ENCODE results near the gene ABHD12.
"Not testable (repeated sequence)": the region's sequence is repeated elsewhere in the genome, so short reads cannot be mapped to it uniquely, and the experiment has no call there.

ABHD12 gene

DNA sequence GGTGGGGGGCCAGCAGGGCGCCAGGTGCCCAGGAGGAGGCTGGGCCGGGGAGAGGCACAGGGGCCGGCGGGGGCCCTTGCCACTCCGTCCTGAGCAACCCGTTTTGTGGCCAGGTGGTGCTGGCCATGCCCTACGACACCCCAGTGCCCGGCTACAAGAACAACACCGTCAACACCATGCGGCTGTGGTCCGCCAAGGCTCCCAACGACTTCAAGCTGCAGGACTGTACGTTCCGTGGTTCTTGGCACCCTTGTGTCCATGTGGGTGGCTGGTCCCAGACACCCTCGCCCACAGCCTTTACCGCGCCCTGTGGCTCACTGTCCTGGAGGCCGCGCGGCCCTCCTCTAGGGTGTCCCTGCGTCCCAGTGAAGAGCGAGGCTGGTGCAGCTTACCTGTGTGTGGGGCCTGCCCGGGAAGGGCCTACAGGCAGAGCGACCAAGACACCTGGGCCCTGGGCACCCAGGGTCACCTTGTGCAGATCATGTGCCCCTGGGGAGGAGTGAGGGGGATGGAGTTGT is 114.0 kb downstream of the ABHD12 start:
- no peak for DNase-seq

DNA sequence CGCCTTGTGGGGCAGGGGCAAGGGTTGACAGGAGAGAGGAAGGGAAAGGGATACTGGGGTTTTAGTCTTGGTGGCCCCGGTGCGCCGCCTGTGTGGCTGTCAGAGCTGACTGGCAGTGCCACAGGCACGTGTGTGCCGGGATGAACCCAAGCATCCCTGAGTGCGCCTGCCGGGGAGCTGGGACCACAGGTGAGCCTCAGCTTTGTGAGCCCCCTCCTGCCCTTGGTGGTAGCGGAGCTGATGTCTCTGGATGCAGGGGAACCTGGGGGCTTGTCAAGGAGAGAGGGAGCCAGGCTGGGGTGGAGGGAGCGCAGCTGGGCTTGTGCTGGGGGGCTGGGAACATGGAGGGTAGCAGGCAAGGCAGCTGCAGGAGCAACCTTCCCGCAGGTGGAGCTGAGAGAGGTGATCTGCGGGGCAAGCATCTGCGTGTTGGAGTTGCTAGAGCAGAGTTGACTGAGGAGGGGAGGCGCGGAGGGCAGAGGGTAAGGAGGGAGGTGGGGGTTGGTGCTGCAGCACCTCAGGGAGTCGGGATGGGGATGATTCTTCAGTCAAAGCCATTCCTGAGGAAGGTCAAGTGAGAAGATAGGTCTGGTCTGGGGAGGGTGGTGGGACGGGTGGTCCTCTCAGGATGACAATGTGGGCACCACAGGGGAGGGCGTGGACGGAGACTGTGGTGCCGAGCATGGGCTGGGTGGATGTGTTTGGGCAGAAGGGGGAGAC is 114.7 kb downstream of the ABHD12 start:
- no peak for DNase-seq

DNA sequence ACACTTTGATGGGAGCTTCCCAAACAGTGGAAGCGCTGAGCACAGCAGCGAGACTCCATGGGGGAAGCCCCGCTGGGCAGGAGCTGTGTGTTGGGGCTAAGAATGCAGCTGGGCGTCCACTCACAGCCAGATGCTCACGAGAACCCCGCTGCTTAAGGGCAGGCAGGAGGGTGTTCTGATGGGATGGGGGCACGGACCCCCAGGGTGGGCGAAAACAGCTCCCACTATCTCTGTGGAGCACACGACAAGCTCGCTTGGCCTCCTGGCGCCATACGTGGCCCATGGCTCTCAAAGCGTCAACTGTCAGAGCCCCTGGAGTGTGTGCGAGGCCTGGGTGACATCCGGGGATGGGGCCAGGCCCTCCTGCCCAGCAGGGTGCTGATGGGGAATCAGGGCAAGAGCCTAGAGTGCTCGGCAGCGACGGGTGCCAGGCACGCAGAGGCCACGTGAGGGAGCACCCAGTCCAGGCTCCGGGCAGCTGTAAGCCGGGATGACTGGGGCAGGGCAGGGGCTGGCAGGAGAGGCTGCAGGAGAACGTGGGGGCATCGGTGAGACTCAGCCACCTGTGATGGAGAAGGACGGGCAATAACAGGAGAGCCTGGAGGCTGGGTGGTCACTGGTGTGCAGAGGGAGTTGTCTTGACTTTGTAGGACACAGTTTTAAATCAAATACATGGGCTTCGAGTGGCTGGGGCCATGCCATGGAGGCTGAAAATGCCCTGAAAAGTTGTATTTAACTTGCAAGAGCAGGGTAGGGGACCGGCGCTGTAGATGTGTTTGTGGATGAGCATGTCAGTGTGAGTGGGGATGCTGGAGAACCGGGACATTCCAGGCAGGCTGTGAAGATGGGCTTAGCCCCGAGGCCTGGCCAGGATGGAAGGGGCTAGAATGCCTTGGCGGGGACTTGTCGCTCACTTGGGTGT is 115.5 kb downstream of the ABHD12 start:
- no peak for DNase-seq

DNA sequence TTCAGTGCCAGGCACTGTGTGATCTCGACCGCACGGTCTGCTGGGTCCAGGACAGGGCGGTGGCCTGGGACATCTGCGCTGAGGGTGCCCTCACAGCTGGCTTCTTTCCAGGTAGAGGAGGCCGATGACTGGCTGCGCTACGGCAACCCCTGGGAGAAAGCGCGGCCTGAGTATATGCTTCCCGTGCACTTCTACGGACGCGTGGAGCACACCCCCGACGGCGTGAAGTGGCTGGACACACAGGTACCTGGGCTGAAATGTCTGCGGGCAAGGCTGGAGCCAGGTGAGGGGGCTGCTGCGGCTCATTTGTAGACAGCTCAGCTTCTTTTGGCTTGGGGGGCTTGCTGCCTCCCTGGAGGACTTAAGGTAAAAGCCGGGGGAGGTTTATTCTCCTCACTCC is 116.2 kb downstream of the ABHD12 start:
- no peak for DNase-seq

DNA sequence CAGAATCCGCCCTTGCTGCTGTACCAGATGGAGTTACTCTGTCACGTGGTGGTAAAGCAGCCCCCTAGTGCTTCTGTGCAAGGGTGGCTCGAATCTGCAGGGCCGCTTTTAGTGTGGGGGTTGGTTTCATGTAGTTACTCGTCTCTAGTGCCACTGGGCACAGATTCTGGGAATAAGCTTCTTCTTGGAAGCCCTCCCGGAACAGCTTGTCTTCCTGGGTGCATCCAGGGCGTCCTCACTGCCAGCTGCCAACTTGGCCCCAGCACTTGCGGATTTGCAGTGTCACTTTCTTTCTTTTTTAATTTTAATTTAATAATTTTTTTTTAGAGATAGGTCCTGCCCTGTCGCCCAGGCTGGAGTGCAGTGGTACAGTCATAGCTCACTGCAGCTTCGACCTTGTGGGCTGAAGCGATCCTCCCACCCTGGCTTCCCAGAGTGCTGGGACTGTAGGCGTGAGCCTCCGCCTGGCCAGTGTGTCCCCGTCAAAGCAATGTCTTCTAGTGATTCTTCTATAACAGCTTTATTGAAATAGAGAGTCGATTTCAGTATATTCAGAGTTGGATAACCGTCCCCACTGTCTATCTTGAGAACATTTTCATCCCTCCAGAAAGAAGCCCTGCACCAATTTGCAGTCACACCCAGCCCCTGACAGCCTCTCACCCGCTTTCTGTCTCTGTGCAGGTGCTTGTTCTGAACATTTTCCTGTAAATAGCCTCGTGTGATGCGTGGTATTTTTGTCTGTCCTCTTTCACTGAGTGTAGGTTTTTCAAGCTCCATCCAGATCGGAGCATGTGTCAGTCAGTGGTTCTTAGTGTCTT is 116.9 kb downstream of the ABHD12 start:
- DNase-seq = no peak

DNA sequence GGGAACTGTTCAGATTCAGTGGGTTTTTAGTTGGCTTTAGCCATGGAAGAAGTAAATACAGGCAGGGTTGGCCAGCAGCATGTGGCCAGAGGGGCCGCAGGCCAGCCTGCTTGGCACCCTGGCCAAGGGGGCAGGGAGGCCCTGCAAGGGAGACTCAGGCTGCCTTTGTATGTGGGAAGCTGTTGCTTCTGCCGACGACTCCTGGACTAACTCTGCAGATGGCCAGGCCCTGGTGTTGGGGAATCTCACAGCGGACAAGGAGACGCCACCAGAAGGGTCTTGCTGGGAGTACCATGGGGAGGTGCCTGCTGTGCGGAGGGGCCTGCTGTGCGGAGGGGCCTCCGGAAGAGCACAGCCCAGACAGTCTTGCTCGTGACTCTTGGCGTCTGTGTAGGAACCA is 117.6 kb downstream of the ABHD12 start:
- DNase-seq = no peak

DNA sequence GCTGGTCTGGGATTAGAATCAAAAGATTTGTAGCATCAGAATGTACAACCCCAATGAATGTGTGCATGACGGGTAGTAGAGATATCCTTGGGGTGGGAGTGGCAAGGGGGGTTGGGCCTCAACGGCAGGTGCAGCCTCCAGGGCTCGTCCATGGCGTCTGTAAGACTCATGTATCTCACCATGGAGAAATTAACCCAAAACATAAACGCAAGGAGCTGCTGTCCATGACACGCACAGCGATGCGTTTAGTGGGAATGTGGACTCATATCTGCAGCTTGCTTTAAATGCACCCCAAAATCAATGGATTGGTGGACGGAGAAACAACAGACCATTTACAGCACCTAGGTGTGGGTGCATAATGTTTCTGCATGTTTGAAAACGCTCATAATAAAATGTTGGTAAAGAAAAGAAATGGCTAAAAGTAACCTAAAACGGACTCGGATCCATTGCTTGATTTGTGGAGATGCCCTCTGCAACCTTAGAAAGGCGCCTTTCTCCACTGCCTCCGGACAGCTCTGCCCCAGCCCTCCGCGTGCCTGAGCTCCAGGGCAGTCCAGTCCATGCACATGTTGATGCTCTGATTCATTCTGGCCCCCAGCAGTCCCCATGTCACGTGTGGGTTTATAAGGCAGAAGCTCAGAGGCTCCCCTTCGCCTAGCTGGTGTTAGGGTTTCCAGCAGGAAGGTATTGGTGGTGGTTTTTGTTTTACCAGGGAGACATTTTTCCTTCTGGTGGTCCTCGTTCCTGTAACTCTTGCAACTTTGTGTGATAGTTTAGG is 118.2 kb downstream of the ABHD12 start:
- no peak for DNase-seq

DNA sequence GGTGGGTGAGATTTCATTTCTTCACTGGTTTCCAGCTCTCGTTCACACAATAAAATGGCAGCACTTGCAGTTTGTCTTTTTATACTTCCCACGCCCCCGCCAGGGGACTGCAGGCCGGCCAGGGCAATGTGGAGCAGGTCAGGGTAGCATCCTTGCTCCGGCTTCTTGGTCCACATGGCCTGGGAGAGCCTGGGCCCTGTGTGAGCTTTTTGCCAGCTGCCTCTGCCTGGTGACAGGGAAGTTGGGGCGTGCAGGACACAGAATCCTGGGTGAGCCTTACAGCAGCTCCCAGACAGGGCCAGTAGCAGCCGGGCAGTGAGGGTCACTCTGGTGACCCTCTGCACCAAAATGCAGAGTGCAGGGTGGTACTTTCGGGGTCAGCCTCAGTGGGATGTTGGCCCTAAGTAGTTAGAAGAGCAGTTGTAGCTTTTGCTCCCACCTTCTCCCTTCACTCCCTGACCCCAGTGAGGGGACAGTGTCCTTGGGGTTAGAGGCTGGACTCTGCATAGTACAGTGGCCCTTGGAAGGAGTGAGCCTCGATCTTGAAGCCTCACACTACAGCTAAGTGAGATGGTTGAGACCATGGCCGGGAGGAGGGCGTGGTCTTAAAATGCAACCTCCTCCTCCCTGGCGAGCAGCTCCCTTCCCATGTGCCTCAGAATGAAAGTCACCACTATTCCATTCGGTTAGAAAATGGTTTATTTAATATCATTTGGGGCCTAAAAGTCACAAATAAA is 119.0 kb downstream of the ABHD12 start:
- no peak for DNase-seq

DNA sequence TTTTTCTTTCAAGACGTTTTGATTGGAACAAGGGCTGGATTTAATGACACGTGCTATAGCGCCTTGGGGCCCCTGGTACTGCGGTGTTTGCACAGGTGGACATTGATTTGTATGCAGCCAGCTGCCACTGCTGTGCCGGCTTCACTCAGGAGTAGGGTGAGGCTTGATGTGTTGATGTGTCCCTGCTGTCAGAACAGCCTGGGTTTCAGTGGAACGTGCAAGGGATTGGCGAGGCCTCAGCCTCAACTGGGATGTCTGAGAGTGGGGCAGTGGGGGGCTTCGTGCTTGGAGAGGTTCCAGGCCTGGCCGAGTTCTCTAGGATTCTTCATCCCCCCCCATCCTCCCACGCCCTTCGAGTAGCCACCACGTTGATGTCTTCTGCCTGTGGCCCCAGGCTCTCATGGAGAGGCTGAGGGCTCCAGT is 119.8 kb downstream of the ABHD12 start:
- DNase-seq = no peak

DNA sequence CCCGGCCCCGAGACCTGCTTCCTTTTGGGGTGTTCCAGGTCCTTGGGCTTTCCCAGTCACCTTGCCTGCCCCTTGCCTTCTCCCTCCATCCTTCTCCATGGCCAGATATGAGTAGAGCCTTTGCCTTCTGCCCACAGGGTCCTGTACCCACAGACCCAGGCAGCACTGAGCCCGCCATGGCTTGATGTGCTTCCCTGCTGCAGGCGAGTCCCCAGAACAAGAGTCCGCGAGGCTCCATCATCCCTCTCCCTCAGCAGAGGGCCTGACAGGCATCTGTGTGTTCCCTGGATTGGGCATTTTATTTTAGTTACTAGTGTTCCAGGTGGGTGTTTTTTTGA is 120.8 kb downstream of the ABHD12 start:
- DNase-seq = no peak

DNA sequence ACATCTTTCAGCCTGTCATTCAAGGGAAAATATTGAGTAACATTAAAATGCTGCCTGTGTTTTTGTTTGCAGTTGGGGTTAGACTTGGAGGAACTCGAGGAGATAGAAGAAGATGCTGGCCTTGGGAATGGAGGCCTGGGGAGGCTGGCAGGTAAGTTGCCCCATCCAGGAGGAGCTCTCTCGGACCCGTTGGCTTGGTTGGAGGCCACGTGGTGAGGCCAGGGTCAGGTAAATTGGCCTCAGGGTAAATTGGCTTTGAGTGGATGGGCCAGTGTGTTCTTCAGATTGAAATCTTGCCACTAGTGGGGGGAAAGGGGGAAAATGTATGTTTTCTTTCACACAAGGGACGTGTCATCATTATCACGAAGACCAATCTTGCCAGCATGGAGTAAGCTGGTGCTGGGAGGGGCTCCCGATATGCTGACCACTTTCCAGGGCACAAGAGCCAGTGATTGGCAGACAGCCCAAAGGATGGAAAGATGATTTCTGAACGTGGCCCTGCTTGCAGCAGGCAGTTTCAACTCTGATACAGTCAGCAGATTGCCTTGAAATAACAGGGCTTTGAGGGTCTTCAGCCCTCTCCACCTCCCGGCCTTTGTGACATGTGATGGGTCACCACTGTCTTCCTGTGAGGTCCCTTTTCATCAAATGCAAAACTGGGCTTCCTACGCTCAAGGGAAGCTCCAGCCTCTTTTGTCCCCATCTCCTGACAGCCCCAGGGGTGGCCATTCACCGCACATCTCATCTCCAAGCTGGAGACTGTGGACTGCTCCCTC is 121.4 kb downstream of the ABHD12 start:
- DNase-seq = no peak

DNA sequence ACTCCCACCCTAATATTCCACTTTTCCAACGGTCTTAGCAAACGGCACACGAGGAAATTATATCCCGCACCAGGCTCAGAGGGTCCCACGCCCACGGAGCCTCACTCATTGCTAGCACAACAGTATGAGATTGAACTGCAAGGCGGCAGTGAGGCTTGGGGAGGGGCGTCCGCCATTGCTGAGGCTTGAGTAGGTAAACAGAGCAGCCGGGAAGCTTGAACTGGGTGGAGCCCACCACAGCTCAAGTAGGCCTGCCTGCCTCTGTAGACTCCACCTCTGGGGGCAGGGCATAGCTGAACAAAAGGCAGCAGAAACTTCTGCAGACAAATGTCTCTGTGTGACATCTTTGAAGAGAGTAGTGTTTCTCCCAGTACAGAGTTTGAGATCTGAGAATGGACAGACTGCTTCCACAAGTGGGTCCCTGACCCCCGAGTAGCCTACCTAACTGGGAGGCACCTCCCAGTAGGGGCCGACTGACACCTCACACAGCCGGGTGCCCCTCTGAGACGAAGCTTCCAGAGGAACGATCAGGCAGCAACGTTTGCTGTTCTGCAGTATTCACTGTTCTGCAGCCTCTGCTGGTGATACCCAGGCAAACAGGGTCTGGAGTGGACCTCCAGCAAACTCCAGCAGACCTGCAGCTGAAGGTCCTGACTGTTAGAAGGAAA is 129.7 kb downstream of the ABHD12 start:
- DNase-seq = not testable (repeated sequence)

DNA sequence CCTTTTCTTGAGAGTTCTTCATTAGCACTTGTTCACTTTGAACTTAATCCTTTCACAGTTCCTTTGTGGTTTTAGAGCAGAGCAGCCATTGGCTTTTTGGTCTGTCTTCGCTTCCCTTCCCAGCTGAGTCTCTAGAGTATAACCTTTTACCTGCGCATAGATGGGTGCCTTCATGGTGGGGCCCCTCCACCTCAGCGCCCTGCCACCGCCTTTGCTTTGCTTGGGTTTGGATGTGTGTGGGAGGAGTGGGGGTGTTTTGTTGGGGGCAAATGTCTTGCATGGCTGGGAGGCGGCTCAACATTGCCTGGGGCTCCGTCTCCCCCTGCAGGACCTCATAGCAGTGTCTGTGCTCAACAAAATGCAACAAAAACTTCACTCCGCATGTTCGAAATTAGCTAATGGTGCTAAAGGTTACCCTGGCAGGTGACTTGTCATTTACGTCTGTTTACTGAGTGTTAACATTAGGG is 130.8 kb downstream of the ABHD12 start:
- no peak for DNase-seq

DNA sequence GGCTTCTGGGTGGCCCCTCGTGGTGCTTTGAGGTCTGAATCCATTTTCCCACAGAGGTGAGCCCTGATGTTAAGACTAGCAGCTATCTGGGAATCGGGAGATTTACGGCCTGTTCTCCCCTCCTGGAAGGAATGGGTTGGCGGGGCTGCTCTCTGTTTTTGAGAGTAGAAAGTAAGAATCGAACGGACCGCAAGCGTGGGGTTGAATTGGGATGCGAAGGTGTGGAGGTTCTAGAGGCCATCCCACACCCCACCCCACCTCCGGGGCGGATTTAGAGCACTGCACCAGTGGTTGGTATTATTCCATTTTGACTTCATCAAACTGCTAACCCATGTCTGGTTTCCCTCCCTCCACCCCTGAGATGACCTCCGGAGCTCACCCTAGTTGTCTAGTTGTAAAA is 131.3 kb downstream of the ABHD12 start:
- DNase-seq = no peak

DNA sequence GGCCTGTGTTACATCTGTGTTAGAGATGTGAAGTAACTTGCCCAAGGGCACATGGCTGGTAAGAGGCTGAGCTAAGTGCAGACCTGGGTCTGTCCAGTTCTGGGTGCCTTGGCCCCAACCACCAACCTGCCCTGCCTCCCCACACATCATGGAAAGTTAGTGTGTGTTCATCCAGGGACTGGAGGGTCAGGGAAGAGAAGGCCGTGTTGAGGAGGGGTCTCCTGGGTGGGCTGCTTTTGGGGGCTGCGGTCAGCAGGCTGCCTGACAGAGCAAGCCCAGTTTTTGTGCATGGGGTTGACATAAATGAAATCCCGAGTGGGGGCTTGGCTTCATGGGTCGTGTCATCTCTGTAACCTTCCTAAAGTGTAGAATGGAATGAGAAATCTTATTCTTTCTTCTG is 131.8 kb downstream of the ABHD12 start:
- no peak for DNase-seq

DNA sequence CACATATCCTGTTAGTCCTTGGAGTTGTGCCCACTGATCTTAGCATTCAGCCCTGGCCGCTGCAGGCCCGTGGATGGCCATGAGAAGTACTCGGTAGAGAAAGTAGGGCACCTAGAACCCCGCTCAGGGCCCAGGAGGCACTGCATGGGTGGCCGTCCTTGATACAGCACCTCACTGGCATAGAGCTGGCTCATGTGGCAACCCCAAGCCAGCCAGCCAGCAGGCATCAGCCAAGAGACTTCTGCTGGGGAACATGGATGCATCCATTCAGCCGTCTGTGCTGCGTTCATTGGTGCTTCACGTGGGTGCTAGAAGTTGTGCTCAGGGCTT is 132.2 kb downstream of the ABHD12 start:
- no peak for DNase-seq

DNA sequence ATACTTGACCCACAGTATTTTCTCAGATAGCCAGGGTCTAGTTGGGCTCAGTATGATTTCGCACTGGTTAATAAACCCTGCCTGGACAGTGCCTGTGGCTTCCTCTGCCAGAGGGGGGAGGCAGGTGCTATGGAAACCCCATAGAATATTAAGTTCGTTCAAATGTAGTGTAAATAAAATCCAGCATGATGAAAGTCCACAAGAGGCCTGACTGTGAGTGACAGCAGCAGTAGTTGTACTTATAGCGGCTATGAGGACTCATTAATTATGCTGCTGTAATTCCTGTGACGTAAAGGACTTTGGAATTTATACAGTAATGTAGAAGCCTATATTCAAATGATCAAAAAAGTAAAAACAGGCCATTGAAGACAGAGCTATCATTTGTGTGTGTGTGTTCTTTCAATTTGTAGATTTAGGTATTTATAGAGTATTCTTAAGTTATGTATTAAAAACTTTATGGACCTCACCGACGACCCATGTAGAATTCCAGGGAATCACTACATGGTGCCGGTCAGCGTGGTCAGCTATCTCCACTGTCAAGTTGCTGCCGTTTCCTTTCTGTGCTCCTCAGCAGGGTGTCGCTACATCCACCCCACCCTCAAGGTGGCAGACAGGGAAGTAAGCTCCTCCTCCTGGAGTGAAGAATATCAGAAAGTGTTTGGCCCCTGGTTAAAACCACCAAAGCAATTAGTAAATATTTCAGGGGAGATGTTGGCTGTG is 132.7 kb downstream of the ABHD12 start:
- no peak for DNase-seq

DNA sequence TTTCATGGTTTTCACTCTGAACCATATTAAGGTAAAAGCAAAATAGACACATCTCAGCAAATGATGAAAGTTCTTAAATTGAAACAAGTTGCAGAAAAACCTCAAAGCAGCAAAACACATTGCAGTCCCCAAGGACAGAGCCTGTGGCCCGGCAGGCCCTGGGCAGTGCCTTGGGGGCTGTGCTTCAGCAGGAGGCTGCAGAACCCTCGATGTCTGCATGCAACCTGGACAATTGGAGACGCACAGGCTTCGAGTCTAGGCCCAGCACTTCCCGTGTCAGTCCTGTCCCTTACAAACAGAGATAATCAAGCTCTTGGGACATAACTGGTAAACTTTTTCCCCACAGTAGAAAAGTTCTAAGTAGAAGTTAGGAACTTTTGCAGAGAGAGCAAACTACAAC is 133.5 kb downstream of the ABHD12 start:
- DNase-seq = no peak

DNA sequence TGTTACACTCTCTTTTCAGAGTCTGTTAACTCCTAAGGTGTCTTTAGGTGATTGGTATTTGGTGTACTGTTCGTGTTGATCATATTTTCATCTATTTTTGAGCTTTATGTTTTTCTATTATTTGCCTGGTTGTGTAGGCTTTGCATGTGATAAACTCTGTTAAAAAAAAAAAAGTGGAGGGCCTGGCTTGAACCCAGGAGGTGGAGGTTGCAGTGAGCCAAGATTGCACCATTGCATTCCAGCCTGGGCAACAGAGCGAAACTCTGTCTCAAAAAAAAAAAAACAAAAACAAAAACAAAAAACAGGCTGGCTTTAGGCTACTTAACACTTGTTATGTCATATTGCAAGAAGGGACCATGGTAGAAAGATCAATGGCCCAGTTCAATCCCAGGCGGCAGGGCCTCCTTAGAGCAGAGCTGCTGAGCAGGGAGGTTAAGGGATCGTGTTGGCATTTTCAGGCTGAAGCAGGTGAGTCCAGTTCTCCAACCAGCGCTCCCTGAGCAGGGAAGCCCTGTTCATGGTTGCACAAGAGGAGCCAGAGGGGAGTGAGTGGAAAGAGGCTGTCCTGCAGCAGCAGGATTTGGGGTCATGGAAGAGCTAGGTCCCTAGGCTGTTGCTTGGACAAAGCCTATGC is 134.3 kb downstream of the ABHD12 start:
- DNase-seq = no peak

Measured in suppressor macrophage (primary cell).